Activated naive CD4-positive, alpha-beta T cell treated with anti-CD3 and anti-CD28 coated beads, Interleukin-2, amount 10 ng/mL, durations not matched to agents 7 days and 5 days (primary cell): ENCODE data around the gene CDC37.

ENCODE experiments used
- CTCF ChIA-PET: fragments of 350-600 bp; sonication (Branson Sonifier 250); formaldehyde crosslinking; loops from one replicate; lab custom pipeline; 2021; ENCODE audit warnings: antibody characterized with exemption; lab: Charles Lee
- DNase-seq: peaks from one replicate; pipeline ENCODE4 v3.0.0-alpha.2; 2020
- H3K27ac Mint-ChIP-seq: one replicate; pipeline ENCODE4 v1.8.0; 2021; ENCODE audit warnings: mild to moderate bottlenecking, moderate library complexity, mixed read lengths
- H3K27me3 Mint-ChIP-seq: one replicate; pipeline ENCODE4 v1.8.0; 2021; ENCODE audit warnings: mild to moderate bottlenecking, mixed read lengths
- H3K36me3 Mint-ChIP-seq: one replicate; pipeline ENCODE4 v1.8.0; 2021; ENCODE audit warnings: mixed read lengths
- H3K4me1 Mint-ChIP-seq: one replicate; pipeline ENCODE4 v1.8.0; 2021; ENCODE audit warnings: mixed read lengths
- H3K4me3 Mint-ChIP-seq: one replicate; pipeline ENCODE4 v1.8.0; 2021; ENCODE audit warnings: mild to moderate bottlenecking, moderate library complexity, mixed read lengths
- H3K9me3 Mint-ChIP-seq: one replicate; pipeline ENCODE4 v1.8.0; 2021; ENCODE audit warnings: mixed read lengths

CDC37 gene

GRCh38 chr19:10403137-10404021, at the start of gene CDC37:
TSS of gene CDC37 (minus strand) at chr19:10403542. CDS start at chr19:10403479, 63 bp downstream.
- CTCF ChIA-PET, result interaction anchor here (0.5 to 11.3 kb wide), 20 partner anchors 9 to 685 kb away, joined by 3 to 382 read pairs (median 4); partner anchors contain the start of genes LDLR, PDE4A and TYK2

DNA sequence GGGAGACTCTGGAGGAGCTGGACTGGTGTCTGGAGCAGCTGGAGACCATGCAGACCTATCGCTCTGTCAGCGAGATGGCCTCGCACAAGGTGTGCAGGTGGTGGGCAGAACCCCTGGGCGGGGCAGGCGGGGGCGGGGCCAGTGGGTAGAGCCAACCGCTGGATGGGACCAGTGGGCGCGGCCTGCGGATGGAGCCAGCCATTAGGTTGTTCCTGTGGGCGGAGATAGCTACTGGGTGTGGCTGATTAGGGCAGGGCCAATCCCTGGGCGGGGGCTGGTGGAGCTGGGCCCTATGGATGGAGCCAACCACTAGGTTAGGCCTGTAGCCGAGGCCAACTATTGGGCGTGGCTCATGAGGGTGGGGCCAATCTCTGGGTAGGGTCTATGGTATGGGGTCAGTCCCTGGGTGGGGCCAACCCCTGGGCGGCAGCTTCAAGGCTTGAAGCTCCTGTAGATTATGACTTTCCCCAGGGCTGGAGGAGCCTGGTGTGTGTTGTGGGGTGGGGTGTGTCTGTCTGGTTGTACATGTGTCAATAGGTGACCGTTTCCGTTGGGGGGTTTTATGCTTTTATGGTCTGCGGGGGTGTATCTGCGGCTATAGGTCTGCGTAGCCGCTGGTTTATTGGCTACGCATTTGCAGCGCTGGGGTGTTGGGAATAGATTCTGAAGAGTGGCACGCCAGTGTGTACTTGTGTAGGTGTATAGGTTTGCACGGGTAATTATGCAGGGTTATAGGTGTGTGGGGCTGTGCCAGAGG, 47.7 kb upstream of the CDC37 start:
- DNase-seq, result no peak
- Mint-ChIP-seq H3K9me3 (no peaks in the 10 kb centered on the region), H3K4me1 (peaks cover 13% of the 10 kb centered on the region), H3K27ac (no peak overlapping the region), H3K4me3 (no peak overlapping the region), H3K27me3 (peaks cover 15% of the 10 kb centered on the region), H3K36me3 (peaks cover 11% of the 10 kb centered on the region)
- CTCF ChIA-PET, result interaction anchor here (1.1 kb wide), 1 partner anchor 14 kb away, joined by 3 read pairs; no protein-coding TSS in a partner anchor

More at GRCh38 chr19:10403137-10404021, at the start of gene CDC37:
- H3K27ac Mint-ChIP-seq, result peak within 1 kb of the TSS; percentile 92
- H3K4me1 Mint-ChIP-seq, result peaks cover 66% of the 10 kb centered on the region
- peak; percentile 98 for DNase-seq
- no peaks in the 10 kb centered on the region for H3K27me3 Mint-ChIP-seq
- peaks cover 26% of the 10 kb centered on the region for H3K36me3 Mint-ChIP-seq
- H3K9me3 Mint-ChIP-seq, result no peaks in the 10 kb centered on the region
- peak within 1 kb of the TSS; percentile 87 for H3K4me3 Mint-ChIP-seq

GRCh38 chr19:10450191-10450852, 47.0 kb upstream of the CDC37 start:
- peaks cover 11% of the 10 kb centered on the region for H3K36me3 Mint-ChIP-seq
- CTCF ChIA-PET, result interaction anchor here (1.1 kb wide), 1 partner anchor 13 kb away, joined by 3 read pairs; no protein-coding TSS in a partner anchor

DNA sequence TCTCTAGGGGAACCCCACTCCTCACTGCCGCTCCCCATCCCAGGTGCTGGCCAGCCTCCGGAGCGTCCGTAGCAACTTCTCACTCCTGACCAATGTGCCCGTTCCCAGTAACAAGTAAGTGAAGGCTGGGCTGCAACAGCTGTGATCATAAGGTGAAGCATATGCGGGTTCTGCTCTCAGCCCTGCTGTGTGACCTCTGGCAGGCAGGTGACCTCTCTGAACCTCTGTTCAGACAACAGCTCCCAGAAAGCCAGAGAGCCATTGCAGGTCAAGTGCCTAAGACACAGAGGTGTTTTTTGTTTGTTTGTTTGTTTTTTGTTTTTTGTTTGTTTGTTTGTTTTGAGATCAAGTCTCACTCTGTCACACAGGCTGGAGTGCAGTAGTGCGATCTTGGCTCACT, 45.7 kb upstream of the CDC37 start:
- CTCF ChIA-PET, result no interaction called here
- peaks cover 13% of the 10 kb centered on the region for H3K4me1 Mint-ChIP-seq
- peaks cover 7% of the 10 kb centered on the region for H3K27me3 Mint-ChIP-seq
- H3K27ac Mint-ChIP-seq, result no peak overlapping the region
- H3K36me3 Mint-ChIP-seq, result peaks cover 11% of the 10 kb centered on the region
- no peaks in the 10 kb centered on the region for H3K9me3 Mint-ChIP-seq
- no peak overlapping the region for H3K4me3 Mint-ChIP-seq
- DNase-seq, result no peak

More at GRCh38 chr19:10450191-10450852, 47.0 kb upstream of the CDC37 start:
- no peaks in the 10 kb centered on the region for H3K9me3 Mint-ChIP-seq
- peaks cover 15% of the 10 kb centered on the region for H3K27me3 Mint-ChIP-seq
- no peak overlapping the region for H3K27ac Mint-ChIP-seq
- no peak overlapping the region for H3K4me3 Mint-ChIP-seq
- peaks cover 13% of the 10 kb centered on the region for H3K4me1 Mint-ChIP-seq
- DNase-seq, result no peak

DNA sequence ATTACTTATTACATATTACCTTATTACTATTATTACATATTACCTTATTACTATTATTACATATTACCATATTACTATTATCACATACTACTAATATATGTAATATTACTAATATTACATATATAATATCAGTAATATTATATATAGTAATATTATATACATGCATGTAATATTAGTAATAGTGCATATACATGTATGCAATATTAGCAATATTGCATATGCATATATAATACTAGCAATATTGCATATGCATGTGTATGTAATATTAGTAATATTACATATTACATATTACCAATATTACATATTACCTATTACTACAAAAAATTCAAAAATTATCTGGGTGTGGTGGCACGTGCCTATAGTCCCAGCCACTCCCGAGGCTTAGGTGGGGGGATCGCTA, 39.4 kb upstream of the CDC37 start:
- Mint-ChIP-seq H3K4me3 (no peak overlapping the region), H3K4me1 (peaks cover 3% of the 10 kb centered on the region), H3K36me3 (peaks cover 5% of the 10 kb centered on the region), H3K27ac (no peak overlapping the region), H3K9me3 (no peaks in the 10 kb centered on the region), H3K27me3 (peaks cover 8% of the 10 kb centered on the region)
- CTCF ChIA-PET, result no interaction called here
- DNase-seq, result no peak

DNA sequence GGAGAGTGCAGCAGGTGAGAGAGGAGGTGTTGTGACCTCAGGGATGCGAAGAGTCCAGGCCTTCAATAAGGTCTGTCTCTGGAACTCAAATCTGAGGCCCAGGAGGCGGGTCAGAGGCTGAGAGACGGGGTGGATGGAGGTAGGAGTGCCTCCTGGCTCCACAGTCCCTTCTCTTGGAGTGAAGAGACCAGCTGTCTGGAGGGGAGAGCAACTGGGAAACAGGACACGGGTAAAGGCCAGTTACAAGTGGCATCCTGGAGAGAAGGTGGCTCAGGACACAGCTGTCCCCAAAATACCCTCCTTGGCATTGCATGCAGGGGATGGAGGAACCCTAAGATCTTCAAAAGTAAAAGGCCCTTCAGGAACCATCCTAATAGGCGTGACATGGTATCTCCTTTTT, 36.2 kb upstream of the CDC37 start:
- Mint-ChIP-seq H3K4me3 (no peak overlapping the region), H3K9me3 (no peaks in the 10 kb centered on the region), H3K27me3 (peaks cover 10% of the 10 kb centered on the region), H3K36me3 (peaks cover 4% of the 10 kb centered on the region), H3K27ac (no peak overlapping the region), H3K4me1 (peaks cover 12% of the 10 kb centered on the region)
- CTCF ChIA-PET, result no interaction called here
- no peak for DNase-seq

- peaks cover 59% of the 10 kb centered on the region for H3K4me1 Mint-ChIP-seq
- DNase-seq, result no peak
- CTCF ChIA-PET, result interaction anchor here (1.2 to 5.0 kb wide), 2 partner anchors 11 to 29 kb away, joined by 5 to 40 read pairs; partner anchors contain the start of gene PDE4A
- H3K27ac Mint-ChIP-seq, result no peak overlapping the region
- peaks cover 62% of the 10 kb centered on the region for H3K27me3 Mint-ChIP-seq
- peaks cover 25% of the 10 kb centered on the region for H3K36me3 Mint-ChIP-seq
- peak overlapping the region; percentile 42 for H3K4me3 Mint-ChIP-seq
- H3K9me3 Mint-ChIP-seq, result no peaks in the 10 kb centered on the region
Measured at GRCh38 chr19:10433131-10433536, 29.8 kb upstream of the CDC37 start.

DNA sequence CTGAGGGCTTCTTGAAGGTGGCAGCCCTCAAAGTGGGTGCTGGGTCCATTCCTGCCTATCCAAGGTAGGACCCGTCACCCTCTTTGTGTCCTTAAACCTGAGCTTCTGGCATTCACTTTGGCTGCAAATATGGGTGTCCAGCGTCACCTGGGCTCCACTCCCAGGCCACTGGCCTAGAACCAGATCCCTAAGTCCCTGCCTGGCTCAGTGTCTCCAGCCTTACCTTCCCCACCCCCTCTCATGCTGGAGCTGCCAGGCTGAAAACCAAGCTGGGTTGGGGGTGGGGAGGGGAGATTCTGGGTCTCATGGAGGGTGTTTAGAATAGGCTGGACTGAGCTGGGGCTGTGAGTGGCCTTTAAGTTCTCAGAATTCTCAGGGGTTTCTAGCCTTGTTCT, 29.4 kb upstream of the CDC37 start:
- no peak overlapping the region for H3K27ac Mint-ChIP-seq
- no peaks in the 10 kb centered on the region for H3K9me3 Mint-ChIP-seq
- peaks cover 63% of the 10 kb centered on the region for H3K4me1 Mint-ChIP-seq
- peaks cover 28% of the 10 kb centered on the region for H3K36me3 Mint-ChIP-seq
- no peak for DNase-seq
- H3K4me3 Mint-ChIP-seq, result peak overlapping the region; percentile 42
- peaks cover 64% of the 10 kb centered on the region for H3K27me3 Mint-ChIP-seq
- CTCF ChIA-PET, result interaction anchor here (1.2 kb wide), 1 partner anchor 29 kb away, joined by 5 read pairs; no protein-coding TSS in a partner anchor

GRCh38 chr19:10431943-10432735, 28.8 kb upstream of the CDC37 start:
- peak; percentile 77 for DNase-seq
- H3K36me3 Mint-ChIP-seq, result peaks cover 29% of the 10 kb centered on the region
- peaks cover 67% of the 10 kb centered on the region for H3K27me3 Mint-ChIP-seq
- H3K9me3 Mint-ChIP-seq, result no peaks in the 10 kb centered on the region
- H3K4me3 Mint-ChIP-seq, result peak overlapping the region; percentile 72
- CTCF ChIA-PET, result interaction anchor here (0.6 to 5.9 kb wide), 3 partner anchors 12 to 28 kb away, joined by 3 to 47 read pairs (median 5); partner anchors contain the start of gene PDE4A
- no peak overlapping the region for H3K27ac Mint-ChIP-seq
- peaks cover 69% of the 10 kb centered on the region for H3K4me1 Mint-ChIP-seq

DNA sequence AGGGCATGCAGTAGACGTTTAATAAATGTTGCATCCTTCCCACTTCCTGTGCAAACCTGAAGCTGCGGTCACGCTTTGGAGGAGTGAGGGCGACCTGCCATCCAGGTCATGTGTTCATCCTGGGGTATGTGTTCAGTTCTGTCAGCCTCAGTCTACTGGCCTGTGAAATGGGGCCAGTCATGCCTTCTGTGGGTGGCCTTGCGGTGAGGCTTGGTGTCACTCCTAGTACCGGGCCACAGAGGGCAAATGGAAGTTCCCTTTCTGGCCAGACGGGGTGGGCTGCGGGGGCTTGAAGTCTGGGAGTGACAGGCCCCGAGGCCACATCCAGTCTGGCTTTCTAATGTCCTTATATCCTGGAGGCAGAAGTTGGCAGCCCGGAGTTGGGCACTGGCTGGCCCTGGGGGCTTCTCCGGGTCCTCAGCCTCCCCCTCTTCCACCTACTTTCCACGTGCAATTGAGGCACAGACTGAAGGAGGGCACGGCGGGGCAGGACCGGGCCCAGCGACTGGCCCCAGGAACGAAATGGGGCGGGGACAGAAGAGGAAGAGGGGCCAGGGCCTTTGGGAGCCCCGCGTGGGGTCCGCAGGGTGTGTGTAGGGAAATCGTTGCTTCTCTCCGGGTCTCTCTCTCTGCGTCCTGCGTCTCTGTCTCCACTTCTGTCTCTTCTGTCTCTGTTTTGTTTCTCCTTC, 28.1 kb upstream of the CDC37 start:
- CTCF ChIA-PET, result interaction anchor here (5.9 kb wide), 1 partner anchor 15 kb away, joined by 47 read pairs; no protein-coding TSS in a partner anchor
- peak; percentile 52 for DNase-seq
- peaks cover 74% of the 10 kb centered on the region for H3K27me3 Mint-ChIP-seq
- H3K36me3 Mint-ChIP-seq, result peaks cover 30% of the 10 kb centered on the region
- no peaks in the 10 kb centered on the region for H3K9me3 Mint-ChIP-seq
- peaks cover 77% of the 10 kb centered on the region for H3K4me1 Mint-ChIP-seq
- peak overlapping the region; percentile 72 for H3K4me3 Mint-ChIP-seq
- peak overlapping the region; percentile 60 for H3K27ac Mint-ChIP-seq

DNA sequence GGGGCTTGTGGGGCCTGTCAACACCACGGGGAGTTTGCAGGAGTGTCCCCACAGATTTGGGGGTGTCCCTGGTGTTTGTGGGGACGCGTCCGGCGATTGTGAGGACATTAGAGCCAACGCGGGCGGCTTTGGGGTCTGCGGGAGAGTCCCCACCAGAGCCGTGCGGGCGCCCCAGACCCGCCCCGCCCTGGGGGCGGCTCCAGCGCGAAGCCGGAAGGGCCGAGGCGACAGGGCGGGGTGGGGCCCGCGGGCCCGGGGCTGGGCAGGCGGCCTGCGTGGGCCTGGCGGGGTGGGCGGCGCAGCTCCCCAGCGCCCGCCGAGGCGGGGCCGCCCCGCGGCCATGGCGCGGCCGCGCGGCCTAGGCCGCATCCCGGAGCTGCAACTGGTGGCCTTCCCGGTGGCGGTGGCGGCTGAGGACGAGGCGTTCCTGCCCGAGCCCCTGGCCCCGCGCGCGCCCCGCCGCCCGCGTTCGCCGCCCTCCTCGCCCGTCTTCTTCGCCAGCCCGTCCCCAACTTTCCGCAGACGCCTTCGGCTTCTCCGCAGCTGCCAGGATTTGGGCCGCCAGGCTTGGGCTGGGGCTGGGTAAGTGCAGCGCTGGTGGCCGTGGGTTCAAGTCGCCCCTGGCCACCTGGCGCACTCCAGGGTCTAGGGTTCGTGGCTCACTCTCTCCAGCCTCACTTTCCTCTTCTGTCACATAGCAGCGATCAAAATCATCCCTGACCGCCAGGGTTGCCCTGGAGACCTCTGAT, 27.3 kb upstream of the CDC37 start:
- peaks cover 75% of the 10 kb centered on the region for H3K4me1 Mint-ChIP-seq
- no peak for DNase-seq

DNA sequence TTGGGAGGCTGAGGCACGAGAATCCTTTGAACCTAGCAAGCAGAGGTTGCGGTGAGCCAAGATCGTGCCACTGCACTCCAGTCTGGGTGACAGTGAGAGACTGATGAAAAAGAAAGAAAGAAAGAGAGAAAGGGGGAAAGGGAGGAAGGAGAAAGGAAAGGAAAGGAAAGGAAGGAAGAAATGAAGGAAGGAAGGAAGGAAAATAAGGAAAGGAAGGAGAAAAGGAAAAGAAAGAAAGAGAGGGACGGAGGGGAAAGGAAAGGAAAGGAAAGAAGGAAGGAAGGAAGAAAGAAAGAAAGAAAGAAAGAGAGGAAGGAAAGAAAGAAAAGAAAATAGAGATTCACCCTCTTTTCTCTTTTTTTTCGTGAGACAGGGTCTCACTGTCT, 25.6 kb upstream of the CDC37 start:
- no peak for DNase-seq
- Mint-ChIP-seq H3K27ac (peak overlapping the region; percentile 84), H3K4me3 (no peak overlapping the region), H3K36me3 (peaks cover 34% of the 10 kb centered on the region), H3K27me3 (peaks cover 88% of the 10 kb centered on the region), H3K4me1 (peaks cover 85% of the 10 kb centered on the region), H3K9me3 (no peaks in the 10 kb centered on the region)
- CTCF ChIA-PET, result interaction anchor here (0.9 to 16.2 kb wide), 5 partner anchors 8 to 55 kb away, joined by 3 to 382 read pairs (median 6); partner anchors contain the start of gene CDC37

More for the DNA sequence above, 27.3 kb upstream of the CDC37 start:
- no peaks in the 10 kb centered on the region for H3K9me3 Mint-ChIP-seq
- CTCF ChIA-PET, result interaction anchor here (1.9 to 5.9 kb wide), 2 partner anchors 9 to 14 kb away, joined by 6 to 47 read pairs; no protein-coding TSS in a partner anchor
- H3K27me3 Mint-ChIP-seq, result peaks cover 79% of the 10 kb centered on the region
- peak overlapping the region; percentile 72 for H3K4me3 Mint-ChIP-seq
- H3K36me3 Mint-ChIP-seq, result peaks cover 30% of the 10 kb centered on the region
- peak overlapping the region; percentile 60 for H3K27ac Mint-ChIP-seq
